GM23338 (cell line): ENCODE results near the gene GPC5. TPM values are rescaled to one million over a fixed set of nuclear protein-coding genes. Genes with fewer than 3 reads are reported as not detected.
A peak's percentile ranks its signal among the peaks of the same experiment; 100 is the strongest.

Source experiments
- ATAC-seq: fragments of 200-7000 bp; cut with Tn5 transposase; 3 replicates; pipeline ENCODE4 v1.9.1; 2020
- DNase-seq: peaks from one replicate; pipeline ENCODE4 v3.0.0-alpha.2; 2015; ENCODE audit warnings: low spot score
- H2AFZ ChIP-seq: fragments of 200-600 bp; sonication (generic); 2 replicates; pipeline ENCODE4 v1.8.0; 2016; ENCODE audit warnings: antibody characterized with exemption, mild to moderate bottlenecking, moderate library complexity
- H3F3A ChIP-seq: fragments of 200-600 bp; sonication (generic); replicated peaks from 2 replicates; pipeline ENCODE4 v1.8.0; 2017; ENCODE audit warnings: antibody characterized with exemption, mixed run types, low read depth
- H3K27ac ChIP-seq: fragments of 200-600 bp; sonication (generic); 2 replicates; pipeline ENCODE4 v1.6.1; 2016; ENCODE audit warnings: low read depth
- H3K27me3 ChIP-seq: fragments of 200-600 bp; sonication (generic); 2 replicates; pipeline ENCODE4 v1.8.0; 2016; ENCODE audit warnings: mild to moderate bottlenecking, mixed run types, moderate library complexity; ENCODE audit not compliant: insufficient read depth
- H3K36me3 ChIP-seq: fragments of 200-600 bp; sonication (generic); 2 replicates; pipeline ENCODE4 v1.8.0; 2016; ENCODE audit warnings: mild to moderate bottlenecking; ENCODE audit not compliant: insufficient read depth
- H3K4me1 ChIP-seq: fragments of 200-600 bp; sonication (generic); 2 replicates; pipeline ENCODE4 v1.8.0; 2016; ENCODE audit warnings: mild to moderate bottlenecking, moderate library complexity; ENCODE audit not compliant: insufficient read depth
- H3K4me2 ChIP-seq: fragments of 200-600 bp; sonication (generic); 2 replicates; pipeline ENCODE4 v1.7.1; 2017; ENCODE audit warnings: mixed run types
- H3K4me3 ChIP-seq: fragments of 200-600 bp; sonication (generic); 2 replicates; pipeline ENCODE4 v1.6.1; 2016; ENCODE audit warnings: mixed run types
- H3K79me2 ChIP-seq: fragments of 200-600 bp; sonication (generic); replicated peaks from 2 replicates; pipeline ENCODE4 v1.8.0; 2017; ENCODE audit warnings: mild to moderate bottlenecking; ENCODE audit not compliant: insufficient read depth
- H3K9me2 ChIP-seq: fragments of 200-600 bp; sonication (generic); 2 replicates; pipeline ENCODE4 v1.8.0; 2017; ENCODE audit not compliant: insufficient read depth
- H4K20me1 ChIP-seq: fragments of 200-600 bp; sonication (generic); replicated peaks from 2 replicates; pipeline ENCODE4 v1.8.0; 2017; ENCODE audit warnings: mild to moderate bottlenecking; ENCODE audit not compliant: insufficient read depth
- H3K27ac Mint-ChIP-seq: 2 replicates; pipeline ENCODE4 v1.8.0; 2020; ENCODE audit warnings: inconsistent platforms, mild to moderate bottlenecking, moderate library complexity, mixed read lengths
- H3K27me3 Mint-ChIP-seq: 3 replicates; pipeline ENCODE4 v1.8.0; 2022; ENCODE audit warnings: low read depth, mild to moderate bottlenecking, moderate library complexity, mixed read lengths, inconsistent platforms; ENCODE audit not compliant: insufficient read depth, poor library complexity
- H3K36me3 Mint-ChIP-seq: 3 replicates; pipeline ENCODE4 v1.8.0; 2021; ENCODE audit warnings: low read depth, mild to moderate bottlenecking, inconsistent platforms, moderate library complexity, mixed read lengths
- H3K4me1 Mint-ChIP-seq: 3 replicates; pipeline ENCODE4 v1.8.0; 2020; ENCODE audit warnings: mild to moderate bottlenecking, inconsistent platforms, mixed read lengths
- H3K4me3 Mint-ChIP-seq: 3 replicates; pipeline ENCODE4 v1.8.0; 2021; ENCODE audit warnings: moderate library complexity, mild to moderate bottlenecking, inconsistent platforms, mixed read lengths
- H3K9me3 Mint-ChIP-seq: 3 replicates; pipeline ENCODE4 v1.8.0; 2020; ENCODE audit warnings: moderate library complexity, mild to moderate bottlenecking, inconsistent platforms, mixed read lengths
- POLR2AphosphoS5 ChIP-seq: IDR thresholded peaks from 2 replicates; pipeline ENCODE4 v1.6.1; 2016; ENCODE audit warnings: antibody characterized with exemption, low read depth
- polyA plus RNA-seq: library from polyadenylated mRNA; unstranded; fragments of >200 nt; fragmentation: Nextera tagmentation; extraction: Ambion mirVana; gene quantifications from 2 replicates; pipeline ENCODE4 v1.2.1, GENCODE V29; 2016
- total RNA-seq: library from RNA; depleted of rRNA; stranded (reverse); fragments of >200 nt; shearing (Covaris generic); gene quantifications from 2 replicates; pipeline ENCODE4 v1.2.3, GENCODE V29; 2014
- TF ChIP-seq, protein P1 (sequence below): IDR thresholded peaks from one replicate; pipeline ENCODE4 v1.6.1; 2018; ENCODE audit warnings: antibody characterized with exemption; ENCODE audit not compliant: unreplicated experiment
- TF ChIP-seq, protein P2 (sequence below), 2 experiments: fragments of 200-600 bp in 1 of 2; sonication (generic) in 1 of 2; conservative IDR thresholded peaks; 2 replicates each; pipeline versions ENCODE4 v1.5.1 to v1.6.1; 2016 to 2017; ENCODE audit warnings: antibody characterized with exemption in 2 of 2, low read depth in 2 of 2, mild to moderate bottlenecking in 2 of 2, moderate library complexity in 1 of 2
- TF ChIP-seq, protein P3 (sequence below): fragments of 250-450 bp; sonication (Bioruptor Pico); IDR thresholded peaks from 2 replicates; pipeline ENCODE4 v1.5.0; 2020; ENCODE audit warnings: mild to moderate bottlenecking, moderate library complexity

GPC5 gene
- total and polyA plus RNA-seq, 2 experiments from 2014 or later, result 0.95 to 1.1 TPM

DNA sequence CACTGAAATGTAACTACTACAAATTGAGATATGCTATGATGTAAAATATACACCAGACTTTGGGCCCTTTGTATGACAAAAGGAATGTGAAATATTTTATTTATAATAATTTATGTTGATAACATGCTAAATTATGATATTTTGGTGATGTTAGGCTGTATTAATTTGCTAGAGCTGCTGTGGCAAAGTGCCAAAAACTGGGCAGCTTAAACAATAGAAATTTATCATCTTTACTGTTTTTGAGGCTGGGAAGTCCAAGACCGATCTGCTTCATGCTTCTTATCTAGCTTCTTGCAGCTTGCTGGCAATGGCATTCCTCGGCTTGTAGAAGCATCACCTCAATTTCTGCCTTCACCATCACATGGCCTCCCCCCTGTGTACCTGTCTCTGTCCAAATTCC, 245.0 kb downstream of the GPC5 start (continued):
- TF ChIP-seq, protein P1, sequence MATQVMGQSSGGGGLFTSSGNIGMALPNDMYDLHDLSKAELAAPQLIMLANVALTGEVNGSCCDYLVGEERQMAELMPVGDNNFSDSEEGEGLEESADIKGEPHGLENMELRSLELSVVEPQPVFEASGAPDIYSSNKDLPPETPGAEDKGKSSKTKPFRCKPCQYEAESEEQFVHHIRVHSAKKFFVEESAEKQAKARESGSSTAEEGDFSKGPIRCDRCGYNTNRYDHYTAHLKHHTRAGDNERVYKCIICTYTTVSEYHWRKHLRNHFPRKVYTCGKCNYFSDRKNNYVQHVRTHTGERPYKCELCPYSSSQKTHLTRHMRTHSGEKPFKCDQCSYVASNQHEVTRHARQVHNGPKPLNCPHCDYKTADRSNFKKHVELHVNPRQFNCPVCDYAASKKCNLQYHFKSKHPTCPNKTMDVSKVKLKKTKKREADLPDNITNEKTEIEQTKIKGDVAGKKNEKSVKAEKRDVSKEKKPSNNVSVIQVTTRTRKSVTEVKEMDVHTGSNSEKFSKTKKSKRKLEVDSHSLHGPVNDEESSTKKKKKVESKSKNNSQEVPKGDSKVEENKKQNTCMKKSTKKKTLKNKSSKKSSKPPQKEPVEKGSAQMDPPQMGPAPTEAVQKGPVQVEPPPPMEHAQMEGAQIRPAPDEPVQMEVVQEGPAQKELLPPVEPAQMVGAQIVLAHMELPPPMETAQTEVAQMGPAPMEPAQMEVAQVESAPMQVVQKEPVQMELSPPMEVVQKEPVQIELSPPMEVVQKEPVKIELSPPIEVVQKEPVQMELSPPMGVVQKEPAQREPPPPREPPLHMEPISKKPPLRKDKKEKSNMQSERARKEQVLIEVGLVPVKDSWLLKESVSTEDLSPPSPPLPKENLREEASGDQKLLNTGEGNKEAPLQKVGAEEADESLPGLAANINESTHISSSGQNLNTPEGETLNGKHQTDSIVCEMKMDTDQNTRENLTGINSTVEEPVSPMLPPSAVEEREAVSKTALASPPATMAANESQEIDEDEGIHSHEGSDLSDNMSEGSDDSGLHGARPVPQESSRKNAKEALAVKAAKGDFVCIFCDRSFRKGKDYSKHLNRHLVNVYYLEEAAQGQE, result no peak

DNA sequence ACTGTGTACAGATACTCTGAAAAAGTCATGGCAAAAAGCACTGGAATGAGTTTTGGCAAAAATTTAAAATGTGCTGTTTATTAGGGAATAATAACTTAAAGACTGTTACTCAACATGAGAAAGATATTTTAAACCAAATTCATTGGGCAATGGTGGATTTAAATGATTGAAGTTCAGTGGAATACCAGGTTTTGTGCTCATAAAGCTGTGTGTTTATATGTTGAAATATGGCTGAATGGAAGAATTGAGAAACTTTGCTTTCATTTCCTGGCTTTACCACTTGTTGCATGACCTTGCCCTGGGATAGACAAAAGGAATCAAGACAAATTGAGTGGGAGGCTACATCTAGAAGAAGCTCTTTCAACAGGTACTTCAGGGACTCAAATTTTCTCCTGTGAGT, 246.4 kb downstream of the GPC5 start:
- no peak overlapping the region for H3K4me3 ChIP-seq
- no peaks in the 10 kb centered on the region for H4K20me1 ChIP-seq
- no peak for TF ChIP-seq POLR2AphosphoS5
- TF ChIP-seq, protein P2, sequence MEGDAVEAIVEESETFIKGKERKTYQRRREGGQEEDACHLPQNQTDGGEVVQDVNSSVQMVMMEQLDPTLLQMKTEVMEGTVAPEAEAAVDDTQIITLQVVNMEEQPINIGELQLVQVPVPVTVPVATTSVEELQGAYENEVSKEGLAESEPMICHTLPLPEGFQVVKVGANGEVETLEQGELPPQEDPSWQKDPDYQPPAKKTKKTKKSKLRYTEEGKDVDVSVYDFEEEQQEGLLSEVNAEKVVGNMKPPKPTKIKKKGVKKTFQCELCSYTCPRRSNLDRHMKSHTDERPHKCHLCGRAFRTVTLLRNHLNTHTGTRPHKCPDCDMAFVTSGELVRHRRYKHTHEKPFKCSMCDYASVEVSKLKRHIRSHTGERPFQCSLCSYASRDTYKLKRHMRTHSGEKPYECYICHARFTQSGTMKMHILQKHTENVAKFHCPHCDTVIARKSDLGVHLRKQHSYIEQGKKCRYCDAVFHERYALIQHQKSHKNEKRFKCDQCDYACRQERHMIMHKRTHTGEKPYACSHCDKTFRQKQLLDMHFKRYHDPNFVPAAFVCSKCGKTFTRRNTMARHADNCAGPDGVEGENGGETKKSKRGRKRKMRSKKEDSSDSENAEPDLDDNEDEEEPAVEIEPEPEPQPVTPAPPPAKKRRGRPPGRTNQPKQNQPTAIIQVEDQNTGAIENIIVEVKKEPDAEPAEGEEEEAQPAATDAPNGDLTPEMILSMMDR (conservative IDR thresholded peaks at IDR 0.05; ENCODE audit: low read depth in 2 of 2), result no peak
- TF ChIP-seq, protein P3, sequence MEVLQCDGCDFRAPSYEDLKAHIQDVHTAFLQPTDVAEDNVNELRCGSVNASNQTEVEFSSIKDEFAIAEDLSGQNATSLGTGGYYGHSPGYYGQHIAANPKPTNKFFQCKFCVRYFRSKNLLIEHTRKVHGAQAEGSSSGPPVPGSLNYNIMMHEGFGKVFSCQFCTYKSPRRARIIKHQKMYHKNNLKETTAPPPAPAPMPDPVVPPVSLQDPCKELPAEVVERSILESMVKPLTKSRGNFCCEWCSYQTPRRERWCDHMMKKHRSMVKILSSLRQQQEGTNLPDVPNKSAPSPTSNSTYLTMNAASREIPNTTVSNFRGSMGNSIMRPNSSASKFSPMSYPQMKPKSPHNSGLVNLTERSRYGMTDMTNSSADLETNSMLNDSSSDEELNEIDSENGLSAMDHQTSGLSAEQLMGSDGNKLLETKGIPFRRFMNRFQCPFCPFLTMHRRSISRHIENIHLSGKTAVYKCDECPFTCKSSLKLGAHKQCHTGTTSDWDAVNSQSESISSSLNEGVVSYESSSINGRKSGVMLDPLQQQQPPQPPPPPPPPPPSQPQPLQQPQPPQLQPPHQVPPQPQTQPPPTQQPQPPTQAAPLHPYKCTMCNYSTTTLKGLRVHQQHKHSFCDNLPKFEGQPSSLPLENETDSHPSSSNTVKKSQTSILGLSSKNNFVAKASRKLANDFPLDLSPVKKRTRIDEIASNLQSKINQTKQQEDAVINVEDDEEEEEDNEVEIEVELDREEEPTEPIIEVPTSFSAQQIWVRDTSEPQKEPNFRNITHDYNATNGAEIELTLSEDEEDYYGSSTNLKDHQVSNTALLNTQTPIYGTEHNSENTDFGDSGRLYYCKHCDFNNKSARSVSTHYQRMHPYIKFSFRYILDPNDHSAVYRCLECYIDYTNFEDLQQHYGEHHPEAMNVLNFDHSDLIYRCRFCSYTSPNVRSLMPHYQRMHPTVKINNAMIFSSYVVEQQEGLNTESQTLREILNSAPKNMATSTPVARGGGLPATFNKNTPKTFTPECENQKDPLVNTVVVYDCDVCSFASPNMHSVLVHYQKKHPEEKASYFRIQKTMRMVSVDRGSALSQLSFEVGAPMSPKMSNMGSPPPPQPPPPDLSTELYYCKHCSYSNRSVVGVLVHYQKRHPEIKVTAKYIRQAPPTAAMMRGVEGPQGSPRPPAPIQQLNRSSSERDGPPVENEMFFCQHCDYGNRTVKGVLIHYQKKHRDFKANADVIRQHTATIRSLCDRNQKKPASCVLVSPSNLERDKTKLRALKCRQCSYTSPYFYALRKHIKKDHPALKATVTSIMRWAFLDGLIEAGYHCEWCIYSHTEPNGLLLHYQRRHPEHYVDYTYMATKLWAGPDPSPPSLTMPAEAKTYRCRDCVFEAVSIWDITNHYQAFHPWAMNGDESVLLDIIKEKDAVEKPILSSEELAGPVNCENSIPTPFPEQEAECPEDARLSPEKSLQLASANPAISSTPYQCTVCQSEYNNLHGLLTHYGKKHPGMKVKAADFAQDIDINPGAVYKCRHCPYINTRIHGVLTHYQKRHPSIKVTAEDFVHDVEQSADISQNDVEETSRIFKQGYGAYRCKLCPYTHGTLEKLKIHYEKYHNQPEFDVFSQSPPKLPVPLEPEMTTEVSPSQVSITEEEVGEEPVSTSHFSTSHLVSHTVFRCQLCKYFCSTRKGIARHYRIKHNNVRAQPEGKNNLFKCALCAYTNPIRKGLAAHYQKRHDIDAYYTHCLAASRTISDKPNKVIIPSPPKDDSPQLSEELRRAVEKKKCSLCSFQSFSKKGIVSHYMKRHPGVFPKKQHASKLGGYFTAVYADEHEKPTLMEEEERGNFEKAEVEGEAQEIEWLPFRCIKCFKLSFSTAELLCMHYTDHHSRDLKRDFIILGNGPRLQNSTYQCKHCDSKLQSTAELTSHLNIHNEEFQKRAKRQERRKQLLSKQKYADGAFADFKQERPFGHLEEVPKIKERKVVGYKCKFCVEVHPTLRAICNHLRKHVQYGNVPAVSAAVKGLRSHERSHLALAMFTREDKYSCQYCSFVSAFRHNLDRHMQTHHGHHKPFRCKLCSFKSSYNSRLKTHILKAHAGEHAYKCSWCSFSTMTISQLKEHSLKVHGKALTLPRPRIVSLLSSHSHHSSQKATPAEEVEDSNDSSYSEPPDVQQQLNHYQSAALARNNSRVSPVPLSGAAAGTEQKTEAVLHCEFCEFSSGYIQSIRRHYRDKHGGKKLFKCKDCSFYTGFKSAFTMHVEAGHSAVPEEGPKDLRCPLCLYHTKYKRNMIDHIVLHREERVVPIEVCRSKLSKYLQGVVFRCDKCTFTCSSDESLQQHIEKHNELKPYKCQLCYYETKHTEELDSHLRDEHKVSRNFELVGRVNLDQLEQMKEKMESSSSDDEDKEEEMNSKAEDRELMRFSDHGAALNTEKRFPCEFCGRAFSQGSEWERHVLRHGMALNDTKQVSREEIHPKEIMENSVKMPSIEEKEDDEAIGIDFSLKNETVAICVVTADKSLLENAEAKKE (CRISPR knock-in tag), result no peak
- TF ChIP-seq, protein P1, result no peak
- no peak overlapping the region for H3K27ac ChIP-seq
- H3K4me2 ChIP-seq, result no peak overlapping the region
- no peaks in the 10 kb centered on the region for H3K27me3 ChIP-seq
- H3K4me1 ChIP-seq, result no peaks in the 10 kb centered on the region; the same call in 1 of the 2 replicates
- H3K36me3 Mint-ChIP-seq, result no peaks in the 10 kb centered on the region
- no peaks in the 10 kb centered on the region for H3K9me3 Mint-ChIP-seq
- H3K9me2 ChIP-seq, result peaks cover 9% of the 10 kb centered on the region; the same call in 1 of the 2 replicates
- no peak overlapping the region for H2AFZ ChIP-seq
- H3K4me3 Mint-ChIP-seq, result no peak overlapping the region
- DNase-seq (no peak), ATAC-seq (no peak)
- no peaks in the 10 kb centered on the region for H3K27me3 Mint-ChIP-seq
- H3F3A ChIP-seq, result no peaks in the 10 kb centered on the region
- H3K4me1 Mint-ChIP-seq, result peaks cover 11% of the 10 kb centered on the region
- H3K79me2 ChIP-seq, result no peaks in the 10 kb centered on the region
- H3K27ac Mint-ChIP-seq, result peak overlapping the region; percentile 71
- no peaks in the 10 kb centered on the region for H3K36me3 ChIP-seq
